Astrocyte (in vitro differentiated cells and primary cell): ENCODE data around the gene FAM3C.

Source experiments
- CTCF ChIP-seq: IDR thresholded peaks from 2 replicates; pipeline ENCODE4 v1.5.1; 2011; ENCODE audit warnings: low read depth, mild to moderate bottlenecking, inconsistent platforms, low read length, moderate library complexity; ENCODE audit not compliant: insufficient read depth
- EZH2 ChIP-seq: IDR thresholded peaks from 2 replicates; pipeline ENCODE4 v1.6.1; 2012; ENCODE audit warnings: mild to moderate bottlenecking, low read length, inconsistent platforms; ENCODE audit not compliant: insufficient read depth

GRCh38 chr7:121437470-121437869 lies 41.4 kb upstream of the FAM3C start:
- no peak for TF ChIP-seq CTCF
- TF ChIP-seq EZH2, result no peak
